Right ventricle myocardium superior (tissue), 1 donor: ENCODE data around the gene MAML3. TPM values are rescaled to one million over a fixed set of nuclear protein-coding genes. Genes with fewer than 3 reads are reported as not detected.

Source experiments
- ATAC-seq: fragments of 200-7000 bp; cut with Tn5 transposase; one replicate; pipeline ENCODE4 v1.9.1; 2020; ENCODE audit warnings: mild to moderate bottlenecking; ENCODE audit not compliant: poor library complexity
- DNase-seq: peaks from one replicate; pipeline ENCODE4 v3.0.0-alpha.2; 2020
- intact Hi-C: fragments of 100-400 bp; cut with DNase I; formaldehyde crosslinking; loops from one replicate; pipeline ENCODE4 v1.11.2; 2022
- total RNA-seq: library from RNA; stranded (reverse); fragmentation: NEBNext Ultra II Directional; extraction: Animal tissue kit (Norgen Biotek cat#: 25700); gene quantifications from one replicate; pipeline ENCODE4 v1.2.1, GENCODE V29; 2021
- donor health status: DM: no; HTN: yes; CAD: no; lungs with severe emphysema.

MAML3 gene
- total RNA-seq, 1 donor from 2014 or later: 2.4 TPM

DNA sequence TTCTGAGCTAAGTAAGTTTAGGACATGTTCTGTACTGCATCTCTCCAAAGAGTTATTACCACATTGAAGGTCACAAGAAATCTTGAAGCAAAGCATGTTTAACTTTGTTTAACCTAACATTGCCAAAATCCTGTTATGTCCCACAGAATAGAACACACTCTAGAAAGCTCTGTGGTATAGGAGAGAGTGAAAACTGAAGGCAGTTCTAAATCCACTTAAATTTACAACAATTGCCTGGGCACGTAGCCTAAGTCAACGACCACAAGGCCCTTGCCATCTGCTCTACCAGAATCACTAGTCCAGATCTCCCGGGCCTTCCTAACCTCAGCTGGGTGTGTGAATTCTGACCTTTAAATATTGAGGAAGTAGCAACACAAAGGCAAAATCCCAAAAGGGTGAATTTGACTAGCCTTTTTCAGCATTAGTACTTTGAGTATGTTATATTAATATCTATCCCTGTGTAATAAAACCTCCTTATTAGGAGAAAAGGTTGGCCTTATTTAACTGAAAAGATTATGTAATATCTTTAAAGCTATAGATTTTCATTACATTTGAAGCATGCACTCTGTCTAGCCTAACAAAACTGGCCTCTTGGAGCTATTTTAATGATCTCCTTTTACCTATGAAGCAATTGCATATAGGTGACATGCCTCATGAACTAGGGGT, 4.5 kb upstream of the MAML3 start:
- intact Hi-C loops: loop anchor here (10.0 kb wide), 1 partner anchor 424 kb away; no protein-coding TSS in a partner anchor
- DNase-seq: no peak
- ATAC-seq: no peak

DNA sequence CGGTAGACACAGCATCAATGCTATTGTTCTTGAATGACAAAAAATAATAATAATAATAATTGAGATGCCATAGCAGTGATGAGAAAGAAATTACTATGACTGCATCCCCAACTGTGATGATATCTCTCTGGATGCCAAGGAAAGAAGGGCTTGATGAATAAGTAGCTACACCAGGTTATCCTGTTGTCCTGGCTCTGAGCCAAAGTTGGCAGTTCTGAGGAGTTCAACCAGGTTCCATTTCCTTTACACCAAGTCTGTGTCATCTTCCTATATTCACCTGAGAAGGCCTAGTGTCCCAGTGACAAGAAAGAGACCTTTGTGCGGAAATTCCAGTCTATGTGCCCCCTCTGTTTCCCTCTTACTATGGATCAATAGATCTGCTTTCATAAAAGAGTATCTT, 3.4 kb upstream of the MAML3 start:
- intact Hi-C loops: loop anchor here (10.0 kb wide), 1 partner anchor 423 kb away; no protein-coding TSS in a partner anchor
- no peak for ATAC-seq
- no peak for DNase-seq

DNA sequence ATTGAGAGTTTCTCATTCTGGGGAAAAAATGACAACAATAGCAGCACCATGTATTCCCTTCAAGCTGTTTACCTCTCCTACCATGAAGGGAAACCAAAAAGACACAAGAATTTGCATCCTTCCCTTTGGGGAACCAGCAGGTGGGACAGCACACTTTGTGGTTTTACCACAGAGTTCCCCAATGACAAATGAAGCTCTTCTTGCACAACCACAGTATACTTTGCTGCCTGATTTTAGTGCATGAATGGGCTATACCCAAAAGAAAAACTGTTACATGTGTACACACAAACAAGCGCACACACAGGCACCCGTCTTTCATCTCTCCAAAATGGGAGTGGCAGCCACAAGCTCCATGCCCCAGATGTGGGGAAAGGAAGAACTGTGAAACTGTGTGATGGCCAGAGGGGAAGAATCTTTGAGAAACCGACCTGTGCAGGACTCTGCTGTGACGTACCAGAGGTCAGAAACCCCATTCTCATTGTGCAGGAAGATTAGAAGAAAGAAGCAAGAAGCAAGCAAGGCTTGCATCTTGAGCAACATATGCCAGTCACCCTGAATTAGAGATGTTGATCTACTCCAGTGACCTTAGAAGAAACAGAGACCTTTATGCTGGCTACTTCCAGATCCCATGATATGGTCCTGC, 2.7 kb upstream of the MAML3 start:
- intact Hi-C loops: loop anchor here (10.0 kb wide), 1 partner anchor 422 kb away; no protein-coding TSS in a partner anchor
- DNase-seq (no peak), ATAC-seq (no peak)

GRCh38 chr4:140154572-140154891, 548 bp upstream of the MAML3 start:
- intact Hi-C loops: loop anchor here (5.0 to 10.0 kb wide), 4 partner anchors 57 to 420 kb away; no protein-coding TSS in a partner anchor
- ATAC-seq (no peak), DNase-seq (no peak)

DNA sequence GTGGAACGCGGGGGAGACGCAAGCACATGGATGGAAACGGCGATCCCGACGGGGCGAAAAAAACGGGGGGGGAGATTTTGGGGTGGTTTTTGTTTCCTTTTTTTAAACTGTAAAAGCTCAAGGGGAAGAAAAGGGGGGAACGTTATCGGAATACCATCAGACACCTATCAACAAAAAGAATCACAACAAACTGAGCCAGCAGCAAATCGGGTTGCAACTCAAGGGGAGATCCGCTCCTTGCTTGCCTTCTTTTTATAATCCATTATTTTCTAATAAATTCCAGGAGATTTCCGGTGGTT, 616 bp downstream of the MAML3 start:
- intact Hi-C loops: loop anchor here (2.0 to 10.0 kb wide), 5 partner anchors 56 to 419 kb away; no protein-coding TSS in a partner anchor
- DNase-seq (no peak), ATAC-seq (no peak)

- intact Hi-C loops: loop anchor here (2.0 to 10.0 kb wide), 5 partner anchors 56 to 418 kb away; no protein-coding TSS in a partner anchor
- ATAC-seq (peak; percentile 12), DNase-seq (peak; percentile 75)
Measured at GRCh38 chr4:140152751-140153418, 1.1 kb downstream of the MAML3 start.

DNA sequence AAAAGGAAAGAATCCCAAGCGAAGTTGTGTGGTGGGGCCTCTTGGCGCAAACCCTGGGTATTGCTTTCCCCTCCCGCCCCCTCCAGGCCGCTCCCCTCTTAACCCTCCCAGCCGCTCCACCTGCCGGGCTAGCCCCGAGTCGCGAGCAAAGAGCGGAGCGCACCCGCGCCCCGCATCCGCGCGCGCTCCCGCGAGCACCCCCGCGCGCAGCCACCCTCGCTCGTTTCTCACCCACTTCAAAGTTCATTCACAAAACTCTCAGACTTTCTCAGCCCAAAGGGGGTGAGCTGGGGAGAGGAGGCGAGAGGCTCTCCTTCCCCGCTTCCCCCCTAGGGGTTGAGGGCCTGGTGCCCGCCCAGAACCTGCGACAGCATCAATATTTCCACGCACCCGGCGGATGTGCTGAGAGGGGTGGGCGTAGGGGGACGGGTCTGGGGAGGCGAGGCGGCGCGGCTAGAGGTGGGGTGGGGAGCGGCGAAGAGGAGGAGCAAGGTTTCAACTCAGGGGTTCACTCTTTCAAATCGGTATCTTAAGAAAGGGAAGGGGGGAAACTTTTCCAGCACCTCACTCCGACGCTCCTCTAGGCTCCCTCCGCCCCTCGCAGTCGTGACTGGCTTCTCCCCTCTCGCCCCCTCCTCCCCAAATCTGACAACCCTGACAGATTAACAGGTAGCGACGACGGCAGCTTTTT, 1.8 kb downstream of the MAML3 start:
- peak; percentile 78 for DNase-seq
- intact Hi-C loops: loop anchor here (2.0 to 10.0 kb wide), 5 partner anchors 55 to 417 kb away; no protein-coding TSS in a partner anchor
- peak; percentile 40 for ATAC-seq

GRCh38 chr4:140151699-140152012, 2.3 kb downstream of the MAML3 start:
- peak; percentile 84 for DNase-seq
- ATAC-seq: peak; percentile 62
- intact Hi-C loops: loop anchor here (2.0 to 10.0 kb wide), 5 partner anchors 54 to 417 kb away; no protein-coding TSS in a partner anchor

GRCh38 chr4:140150886-140151698, 2.9 kb downstream of the MAML3 start:
- ATAC-seq (peak; percentile 75), DNase-seq (peak; percentile 91)
- intact Hi-C loops: loop anchor here (5.0 to 10.0 kb wide), 4 partner anchors 54 to 416 kb away; no protein-coding TSS in a partner anchor

- peak; percentile 30 for ATAC-seq
- no peak for DNase-seq
- intact Hi-C loops: loop anchor here (5.0 to 10.0 kb wide), 4 partner anchors 53 to 416 kb away; no protein-coding TSS in a partner anchor
Measured at GRCh38 chr4:140150636-140150885, 3.4 kb downstream of the MAML3 start.

DNA sequence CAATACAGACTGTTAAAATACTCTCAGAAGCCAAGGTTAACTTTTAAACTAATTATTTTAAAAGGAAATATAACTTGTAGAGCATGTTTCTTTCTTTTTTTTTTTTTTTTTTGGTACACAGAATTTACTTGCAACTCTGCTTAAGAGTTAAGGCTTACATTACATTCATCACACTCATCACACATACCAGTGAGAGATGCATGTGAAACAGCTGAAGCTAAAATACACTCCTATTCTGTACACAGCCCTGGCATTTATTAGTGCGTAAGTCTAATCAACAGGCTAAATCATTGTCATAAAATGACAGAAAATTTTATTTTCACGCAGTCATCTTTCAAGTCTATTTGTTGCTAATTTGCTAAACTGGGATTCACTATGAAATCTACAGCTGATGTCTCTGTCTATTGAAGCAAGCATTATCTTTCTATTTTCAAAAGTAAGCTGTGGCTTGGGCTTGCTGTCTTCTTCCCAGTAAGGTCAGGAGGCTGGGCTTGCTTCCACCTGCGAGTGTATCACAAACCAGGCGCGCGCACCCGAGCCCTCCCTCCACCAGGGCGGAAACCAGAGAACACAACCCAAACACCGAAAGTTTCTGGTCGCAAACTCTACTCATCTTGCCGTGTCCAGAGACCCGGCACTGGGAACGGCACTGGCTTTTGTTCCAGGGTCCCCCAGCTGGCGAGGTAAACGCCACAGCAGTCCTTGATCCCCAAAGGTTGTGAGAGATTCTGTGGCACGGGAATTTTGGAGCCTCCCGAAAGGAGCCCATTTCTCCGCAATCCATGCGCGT, 3.9 kb downstream of the MAML3 start:
- DNase-seq (peak; percentile 80), ATAC-seq (peak; percentile 15)
- intact Hi-C loops: loop anchor here (5.0 to 10.0 kb wide), 4 partner anchors 53 to 415 kb away; no protein-coding TSS in a partner anchor

- intact Hi-C loops: no loop called here
- ATAC-seq (no peak), DNase-seq (no peak)
Measured at GRCh38 chr4:140144050-140144449, 9.9 kb downstream of the MAML3 start.

DNA sequence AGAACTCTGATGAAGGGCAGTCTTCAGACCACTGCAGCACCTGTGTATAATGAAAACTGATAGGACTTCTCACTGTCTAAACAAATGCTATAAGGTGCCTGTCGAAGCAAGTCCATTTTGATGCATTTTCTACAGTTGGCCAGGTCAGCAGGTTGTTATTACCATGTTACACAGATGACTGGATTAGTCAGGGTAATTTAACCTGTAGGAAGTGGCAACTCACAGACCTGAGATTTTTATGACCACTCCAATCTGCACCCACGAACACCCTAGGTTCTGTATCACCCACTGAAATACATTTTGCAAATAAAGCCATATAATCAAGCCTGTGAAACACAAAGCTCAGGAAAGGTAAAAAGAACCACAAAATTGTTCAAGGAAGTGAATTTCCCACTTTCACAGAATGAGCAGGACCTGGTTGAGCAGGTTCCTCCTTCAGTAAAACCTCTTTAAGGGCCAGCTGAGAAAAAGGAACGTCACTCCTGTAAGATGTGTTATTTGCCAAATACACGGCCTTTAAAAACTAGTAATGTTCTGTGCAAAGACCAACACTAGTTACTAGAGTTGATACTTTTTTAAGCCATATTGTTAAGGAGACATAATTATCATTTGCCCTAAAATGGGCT, 12.7 kb downstream of the MAML3 start:
- no peak for DNase-seq
- no peak for ATAC-seq
- intact Hi-C loops: no loop called here

GRCh38 chr4:140140566-140140965, 13.4 kb downstream of the MAML3 start:
- intact Hi-C loops: no loop called here
- ATAC-seq (no peak), DNase-seq (no peak)

- DNase-seq (no peak), ATAC-seq (no peak)
- intact Hi-C loops: no loop called here
Measured at GRCh38 chr4:140138428-140138827, 15.6 kb downstream of the MAML3 start.

DNA sequence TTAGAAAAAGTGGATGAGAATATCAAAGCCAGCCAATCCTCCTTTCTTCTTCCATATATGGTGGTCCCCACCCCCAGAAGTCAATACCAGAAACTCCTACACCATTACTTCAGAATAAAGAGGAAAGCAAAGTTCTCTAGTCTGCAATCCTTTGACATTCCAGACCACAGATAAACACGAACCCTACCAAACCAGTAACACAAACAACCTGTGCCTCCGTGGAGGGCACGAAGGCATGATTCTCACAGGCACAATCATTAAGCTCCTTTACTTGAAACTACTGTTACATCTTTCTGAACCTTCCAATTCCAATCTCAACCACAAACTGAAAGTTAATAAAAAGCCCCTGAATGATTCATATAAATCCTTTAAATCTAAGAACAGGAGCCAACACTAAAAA, 16.3 kb downstream of the MAML3 start:
- ATAC-seq (no peak), DNase-seq (no peak)
- intact Hi-C loops: no loop called here

- intact Hi-C loops: no loop called here
Measured at GRCh38 chr4:140136509-140136908, 17.5 kb downstream of the MAML3 start.

More at GRCh38 chr4:140136509-140136908, 17.5 kb downstream of the MAML3 start:
- DNase-seq (no peak), ATAC-seq (no peak)
